ENCODE results near the gene GABPB1.

Gene GABPB1

DNA sequence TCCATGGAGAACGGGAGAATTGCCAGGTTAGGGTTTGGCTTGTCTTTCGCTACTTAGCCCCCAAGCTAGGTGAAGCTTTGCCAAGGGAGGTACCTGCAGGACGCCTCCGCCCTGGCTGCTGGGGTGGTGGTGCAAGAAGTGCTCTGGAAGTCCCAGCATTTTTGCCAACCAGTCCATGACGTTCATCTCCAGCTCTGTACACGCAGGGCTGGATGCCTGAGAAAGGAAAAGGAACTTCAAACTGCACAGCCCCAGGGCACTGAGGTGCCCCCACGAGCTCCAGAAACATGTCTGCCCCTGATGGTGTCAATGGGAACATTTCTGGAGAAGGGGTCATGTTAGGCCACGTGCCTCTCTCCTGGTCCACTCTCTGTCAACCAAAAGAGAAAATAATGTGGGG lies 97.7 kb downstream of the GABPB1 start:
- TF ChIP-seq, protein P1, sequence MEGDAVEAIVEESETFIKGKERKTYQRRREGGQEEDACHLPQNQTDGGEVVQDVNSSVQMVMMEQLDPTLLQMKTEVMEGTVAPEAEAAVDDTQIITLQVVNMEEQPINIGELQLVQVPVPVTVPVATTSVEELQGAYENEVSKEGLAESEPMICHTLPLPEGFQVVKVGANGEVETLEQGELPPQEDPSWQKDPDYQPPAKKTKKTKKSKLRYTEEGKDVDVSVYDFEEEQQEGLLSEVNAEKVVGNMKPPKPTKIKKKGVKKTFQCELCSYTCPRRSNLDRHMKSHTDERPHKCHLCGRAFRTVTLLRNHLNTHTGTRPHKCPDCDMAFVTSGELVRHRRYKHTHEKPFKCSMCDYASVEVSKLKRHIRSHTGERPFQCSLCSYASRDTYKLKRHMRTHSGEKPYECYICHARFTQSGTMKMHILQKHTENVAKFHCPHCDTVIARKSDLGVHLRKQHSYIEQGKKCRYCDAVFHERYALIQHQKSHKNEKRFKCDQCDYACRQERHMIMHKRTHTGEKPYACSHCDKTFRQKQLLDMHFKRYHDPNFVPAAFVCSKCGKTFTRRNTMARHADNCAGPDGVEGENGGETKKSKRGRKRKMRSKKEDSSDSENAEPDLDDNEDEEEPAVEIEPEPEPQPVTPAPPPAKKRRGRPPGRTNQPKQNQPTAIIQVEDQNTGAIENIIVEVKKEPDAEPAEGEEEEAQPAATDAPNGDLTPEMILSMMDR (IDR thresholded peaks at IDR 0.05; ENCODE audit: low read depth, low read length, missing control alignments) = no peak
- H3K4me3 ChIP-seq (replicated peaks; ENCODE audit: low read depth, low read length) = no peak overlapping the region
- DNase-seq (ENCODE audit: extremely low read depth, low read depth) = no peak

DNA sequence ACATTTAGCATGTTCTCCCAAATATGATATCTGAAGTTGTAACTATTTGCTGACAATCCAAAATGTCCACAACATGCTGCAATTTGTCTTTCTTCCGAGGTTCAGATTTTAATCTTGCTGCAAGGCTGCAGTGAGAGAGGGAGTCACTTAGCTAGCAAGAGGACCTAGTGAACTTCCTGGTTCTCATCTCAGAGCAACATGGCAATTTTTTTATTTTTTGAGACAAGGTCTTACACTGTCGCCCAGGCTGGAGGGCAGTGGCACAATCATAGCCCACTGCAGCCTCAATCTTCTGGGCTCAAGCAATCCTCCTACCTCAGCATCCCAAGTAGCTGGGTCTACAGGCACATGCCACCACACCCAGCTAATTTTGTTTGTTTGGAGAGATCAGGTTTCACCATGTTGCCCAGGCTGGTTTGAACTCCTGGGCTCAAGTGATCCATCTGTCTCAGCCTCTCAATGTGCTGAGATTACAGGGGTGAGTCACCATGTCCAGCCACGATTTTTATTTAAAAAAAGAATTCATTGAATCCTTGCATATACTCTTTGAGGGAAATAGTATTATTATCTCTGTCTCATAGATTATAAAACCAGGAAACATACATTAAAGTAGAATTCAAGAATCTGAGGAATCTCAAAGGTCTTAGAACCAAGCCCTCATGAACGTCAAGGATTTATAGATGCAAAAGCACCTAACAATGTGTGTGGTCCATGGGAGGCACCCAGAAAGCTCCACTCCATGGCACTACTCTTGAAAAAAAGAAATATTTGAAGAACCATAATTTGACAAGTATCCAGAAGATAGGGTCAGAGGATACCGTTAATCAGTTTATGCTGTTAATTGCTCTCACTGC lies 98.6 kb downstream of the GABPB1 start:
- DNase-seq (ENCODE audit: extremely low read depth, low read depth) = peak; percentile 61
- TF ChIP-seq, protein P1 (IDR thresholded peaks at IDR 0.05; ENCODE audit: low read depth, low read length, missing control alignments) = no peak
- no peak overlapping the region for H3K4me3 ChIP-seq (replicated peaks; ENCODE audit: low read depth, low read length)

DNA sequence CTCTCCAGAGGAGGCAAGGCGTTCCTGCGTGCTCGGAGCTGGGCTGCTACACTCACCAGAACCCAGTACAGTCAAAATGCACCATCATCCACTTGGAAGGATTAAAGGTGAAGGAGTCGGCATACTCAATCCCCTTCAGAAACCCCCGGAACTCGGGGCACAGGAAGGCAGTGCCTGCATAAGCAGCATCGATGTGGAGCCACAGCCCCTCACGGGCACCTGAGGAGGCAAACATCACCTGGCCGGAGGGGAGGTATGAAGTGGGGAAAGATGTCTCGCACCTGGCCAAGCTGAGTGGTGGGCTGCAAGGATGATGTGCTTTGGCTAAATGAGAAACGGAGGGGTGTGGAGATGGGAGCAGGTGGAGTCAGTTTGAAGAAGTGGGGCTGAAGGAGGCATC lies 102.4 kb downstream of the GABPB1 start:
- TF ChIP-seq, protein P1 (IDR thresholded peaks at IDR 0.05; ENCODE audit: low read depth, low read length, missing control alignments) = no peak
- DNase-seq (ENCODE audit: extremely low read depth, low read depth) = no peak
- no peak overlapping the region for H3K4me3 ChIP-seq (replicated peaks; ENCODE audit: low read depth, low read length)

DNA sequence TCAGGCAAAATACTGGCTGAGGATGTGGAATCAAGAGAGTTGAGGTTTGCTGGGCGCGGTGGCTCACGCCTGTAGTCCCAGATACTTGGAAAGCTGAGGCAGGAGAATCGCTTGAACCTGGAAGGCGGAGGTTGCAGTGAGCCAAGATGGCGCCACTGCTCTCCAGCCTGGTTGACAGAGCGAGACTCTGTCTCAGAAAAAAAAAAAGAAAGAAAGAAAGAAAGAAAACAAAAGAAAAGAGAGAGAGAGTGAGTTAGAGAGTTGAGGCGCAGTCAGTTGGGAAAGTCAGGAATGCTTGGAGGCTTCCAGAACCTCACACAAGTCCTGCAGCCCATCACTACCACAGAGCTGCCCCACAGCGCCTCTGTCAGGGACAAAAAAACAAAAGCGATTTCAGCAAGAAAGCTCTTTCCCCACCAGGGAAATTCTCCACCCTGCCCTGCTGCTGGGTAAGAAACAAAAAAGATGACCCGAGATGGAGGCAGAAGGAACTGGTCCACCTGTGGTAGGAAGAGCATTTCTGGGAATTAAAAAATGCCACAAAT lies 103.3 kb downstream of the GABPB1 start:
- TF ChIP-seq, protein P1 (IDR thresholded peaks at IDR 0.05; ENCODE audit: low read depth, low read length, missing control alignments) = no peak
- no peak for DNase-seq (ENCODE audit: extremely low read depth, low read depth)
- H3K4me3 ChIP-seq (replicated peaks; ENCODE audit: low read depth, low read length) = no peak overlapping the region

DNA sequence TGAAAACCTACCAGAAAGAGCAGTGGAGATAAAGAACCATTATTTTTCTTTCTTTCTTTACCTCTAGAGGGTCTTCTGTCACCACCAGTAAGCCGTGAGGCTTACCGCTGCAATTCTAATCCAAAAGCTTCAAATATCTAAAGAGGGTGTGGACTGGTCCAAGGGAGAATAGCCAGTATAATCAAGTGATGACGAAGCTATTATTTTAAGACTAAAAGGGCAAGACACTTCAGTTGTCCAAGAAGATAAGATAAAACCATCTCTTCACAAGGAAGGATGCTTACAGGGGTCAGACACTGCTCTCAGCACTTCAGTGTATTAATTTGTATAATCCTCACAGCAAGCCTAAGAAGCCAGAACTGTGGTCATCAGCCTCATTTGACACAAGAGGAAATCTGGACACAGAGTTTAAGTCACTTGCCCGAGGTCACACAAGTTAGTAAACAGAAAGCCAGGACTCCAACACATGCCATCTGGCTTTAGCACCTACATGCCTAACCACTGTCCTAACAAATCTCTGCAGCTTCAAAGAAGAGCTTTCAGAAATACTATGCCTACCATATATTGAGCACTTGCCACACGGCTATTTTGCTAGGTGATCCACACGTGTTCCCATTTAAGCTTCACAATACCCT lies 104.1 kb downstream of the GABPB1 start:
- TF ChIP-seq, protein P1 (IDR thresholded peaks at IDR 0.05; ENCODE audit: low read depth, low read length, missing control alignments) = no peak
- no peak for DNase-seq (ENCODE audit: extremely low read depth, low read depth)
- H3K4me3 ChIP-seq (replicated peaks; ENCODE audit: low read depth, low read length) = no peak overlapping the region

DNA sequence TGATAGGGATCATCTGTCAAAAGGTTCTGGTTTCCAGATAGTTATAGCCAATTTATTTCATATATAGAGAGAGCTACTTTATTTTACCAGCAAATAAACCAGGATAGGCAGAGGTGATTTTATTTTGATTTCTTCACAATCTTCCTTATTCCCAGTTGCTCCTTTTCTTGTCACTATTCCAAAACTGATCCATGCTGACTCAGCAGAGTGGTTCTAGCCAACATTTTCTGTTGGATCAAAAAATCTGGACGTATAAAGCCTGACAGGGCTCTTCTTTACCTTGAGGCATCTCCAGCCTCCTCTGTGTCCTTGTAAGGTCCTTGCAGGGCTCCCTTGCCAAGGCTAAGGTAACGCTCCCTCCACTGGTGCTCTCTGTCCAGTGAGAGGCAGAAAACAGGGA lies 105.3 kb downstream of the GABPB1 start:
- no peak for DNase-seq (ENCODE audit: extremely low read depth, low read depth)
- TF ChIP-seq, protein P1 (IDR thresholded peaks at IDR 0.05; ENCODE audit: low read depth, low read length, missing control alignments) = no peak
- no peak overlapping the region for H3K4me3 ChIP-seq (replicated peaks; ENCODE audit: low read depth, low read length)

All from HFF-Myc (cell line).